Prostate gland (tissue), 2 donors: ENCODE data around the gene MIS18A.

ENCODE experiments used
- POLR2A ChIP-seq: fragments of 450-650 bp; IDR thresholded peaks from one replicate; pipeline ENCODE4 v1.6.1; 2016; ENCODE audit warnings: antibody characterized with exemption, mild to moderate bottlenecking
- TF ChIP-seq, protein P1 (sequence below), 4 experiments: fragments of 200-600 bp in 2 of 4; fragments of 450-650 bp in 2 of 4; sonication (generic) in 2 of 4; IDR thresholded peaks; 1 replicate in 3 of 4; 2 replicates in 1 of 4; pipeline ENCODE4 v1.5.1; 2016 to 2019; ENCODE audit warnings: antibody characterized with exemption in 4 of 4, mild to moderate bottlenecking in 2 of 4, moderate library complexity in 2 of 4

- TF ChIP-seq, protein P1, sequence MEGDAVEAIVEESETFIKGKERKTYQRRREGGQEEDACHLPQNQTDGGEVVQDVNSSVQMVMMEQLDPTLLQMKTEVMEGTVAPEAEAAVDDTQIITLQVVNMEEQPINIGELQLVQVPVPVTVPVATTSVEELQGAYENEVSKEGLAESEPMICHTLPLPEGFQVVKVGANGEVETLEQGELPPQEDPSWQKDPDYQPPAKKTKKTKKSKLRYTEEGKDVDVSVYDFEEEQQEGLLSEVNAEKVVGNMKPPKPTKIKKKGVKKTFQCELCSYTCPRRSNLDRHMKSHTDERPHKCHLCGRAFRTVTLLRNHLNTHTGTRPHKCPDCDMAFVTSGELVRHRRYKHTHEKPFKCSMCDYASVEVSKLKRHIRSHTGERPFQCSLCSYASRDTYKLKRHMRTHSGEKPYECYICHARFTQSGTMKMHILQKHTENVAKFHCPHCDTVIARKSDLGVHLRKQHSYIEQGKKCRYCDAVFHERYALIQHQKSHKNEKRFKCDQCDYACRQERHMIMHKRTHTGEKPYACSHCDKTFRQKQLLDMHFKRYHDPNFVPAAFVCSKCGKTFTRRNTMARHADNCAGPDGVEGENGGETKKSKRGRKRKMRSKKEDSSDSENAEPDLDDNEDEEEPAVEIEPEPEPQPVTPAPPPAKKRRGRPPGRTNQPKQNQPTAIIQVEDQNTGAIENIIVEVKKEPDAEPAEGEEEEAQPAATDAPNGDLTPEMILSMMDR (IDR thresholded peaks at IDR 0.05): no peak
- no peak for TF ChIP-seq POLR2A
Measured at GRCh38 chr21:32270748-32271147, 8.1 kb downstream of the MIS18A start.
